Smooth muscle cell (in vitro differentiated cells): ENCODE measurements around the gene STAT3. TPM values are rescaled to one million over a fixed set of nuclear protein-coding genes. Genes with fewer than 3 reads are reported as not detected.

ENCODE experiments used
- DNase-seq: peaks from one replicate; lab custom pipeline; 2025; ENCODE audit not compliant: unreplicated experiment; lab: John Stamatoyannopoulos, UW
- H2AFZ ChIP-seq: fragments of 200-600 bp; sonication (generic); 2 replicates; pipeline ENCODE4 v1.6.0; 2016; ENCODE audit warnings: antibody characterized with exemption, low read depth, mild to moderate bottlenecking
- H3F3A ChIP-seq: fragments of 200-600 bp; sonication (generic); 2 replicates; pipeline ENCODE4 v1.6.0; 2017; ENCODE audit warnings: antibody characterized with exemption, low read depth
- H3K27ac ChIP-seq: fragments of 200-600 bp; sonication (generic); 2 replicates; pipeline ENCODE4 v1.5.1; 2016; ENCODE audit warnings: low read depth, mild to moderate bottlenecking
- H3K27me3 ChIP-seq: fragments of 200-600 bp; sonication (generic); 2 replicates; pipeline ENCODE4 v1.6.1; 2016; ENCODE audit warnings: low read depth, mild to moderate bottlenecking
- H3K36me3 ChIP-seq: fragments of 200-600 bp; sonication (generic); 2 replicates; pipeline ENCODE4 v1.5.1; 2016; ENCODE audit warnings: low read depth
- H3K4me1 ChIP-seq: fragments of 200-600 bp; sonication (generic); 2 replicates; pipeline ENCODE4 v1.5.1; 2016; ENCODE audit warnings: low read depth
- H3K4me2 ChIP-seq: fragments of 200-600 bp; sonication (generic); 2 replicates; pipeline ENCODE4 v1.6.0; 2016; ENCODE audit warnings: mild to moderate bottlenecking
- H3K4me3 ChIP-seq: fragments of 200-600 bp; sonication (generic); 2 replicates; pipeline ENCODE4 v1.5.1; 2016; ENCODE audit warnings: mild to moderate bottlenecking
- H3K79me2 ChIP-seq: fragments of 200-600 bp; sonication (generic); 2 replicates; pipeline ENCODE4 v1.6.0; 2016; ENCODE audit warnings: low read depth, mild to moderate bottlenecking
- H3K9ac ChIP-seq: fragments of 200-600 bp; sonication (generic); 2 replicates; pipeline ENCODE4 v1.6.0; 2016; ENCODE audit warnings: low read depth
- H3K9me3 ChIP-seq: fragments of 200-600 bp; sonication (generic); replicated peaks from 2 replicates; pipeline ENCODE4 v1.5.1; 2016; ENCODE audit warnings: low read depth
- H4K20me1 ChIP-seq: fragments of 200-600 bp; sonication (generic); 2 replicates; pipeline ENCODE4 v1.6.0; 2016; ENCODE audit warnings: low read depth
- CTCF ChIP-seq: fragments of 200-600 bp; sonication (generic); IDR thresholded peaks from 2 replicates; pipeline ENCODE4 v1.5.1; 2017; ENCODE audit warnings: borderline replicate concordance, mild to moderate bottlenecking, antibody characterized with exemption; ENCODE audit not compliant: insufficient read depth, poor library complexity, severe bottlenecking
- WGBS: methylation state at CpG from one replicate; pipeline ENCODE4 v1.1.7; 2016; ENCODE audit warnings: low lambda C conversion rate; 5-methylcytosine and 5-hydroxymethylcytosine counted together
- polyA plus RNA-seq: library from polyadenylated mRNA; unstranded; fragments of >200 nt; fragmentation: Nextera tagmentation; extraction: Ambion mirVana; gene quantifications from 2 replicates; pipeline ENCODE4 v1.2.1, GENCODE V29; 2016
- total RNA-seq: library from RNA; depleted of rRNA; stranded (reverse); fragments of >200 nt; gene quantifications from 2 replicates; pipeline ENCODE4 v1.2.3, GENCODE V29; 2014

Gene STAT3
- total and polyA plus RNA-seq, 2 experiments from 2014 or later: 85.6 to 87.7 TPM

GRCh38 chr17:42358434-42358833 lies 29.8 kb downstream of the STAT3 start:
- Histone ChIP-seq H3K4me1 (no peaks in the 10 kb centered on the region), H3K9ac (no peak overlapping the region), H3K27me3 (no peaks in the 10 kb centered on the region), H3K4me2 (no peak overlapping the region), H2AFZ (no peak overlapping the region), H3K9me3 (no peaks in the 10 kb centered on the region), H3F3A (no peaks in the 10 kb centered on the region), H4K20me1 (peaks cover 100% of the 10 kb centered on the region), H3K79me2 (peaks cover 90% of the 10 kb centered on the region), H3K36me3 (peaks cover 2% of the 10 kb centered on the region), H3K4me3 (no peak overlapping the region), H3K27ac (no peak overlapping the region)
- 42% methylated on average over 1 of the region's 1 CpG for WGBS
- DNase-seq: no peak
- TF ChIP-seq CTCF: no peak

- no peak overlapping the region for H2AFZ ChIP-seq
- peak overlapping the region; percentile 62 for H3K27ac ChIP-seq
- DNase-seq: no peak
Measured at GRCh38 chr17:42354956-42355843, 33.0 kb downstream of the STAT3 start.

GRCh38 chr17:42348104-42348503 lies 40.1 kb downstream of the STAT3 start:
- Histone ChIP-seq H3K27me3 (no peaks in the 10 kb centered on the region), H3K4me3 (no peak overlapping the region), H3K9ac (no peak overlapping the region), H3K27ac (peak overlapping the region; percentile 67), H2AFZ (no peak overlapping the region), H4K20me1 (peaks cover 92% of the 10 kb centered on the region), H3F3A (peaks cover 3% of the 10 kb centered on the region), H3K9me3 (no peaks in the 10 kb centered on the region), H3K79me2 (peaks cover 70% of the 10 kb centered on the region), H3K36me3 (peaks cover 15% of the 10 kb centered on the region), H3K4me1 (peaks cover 15% of the 10 kb centered on the region), H3K4me2 (no peak overlapping the region)
- no peak for DNase-seq
- WGBS: 98% methylated on average over 3 of the region's 3 CpGs
- no peak for TF ChIP-seq CTCF

More at GRCh38 chr17:42354956-42355843, 33.0 kb downstream of the STAT3 start:
- Histone ChIP-seq H3K4me1 (no peaks in the 10 kb centered on the region), H3F3A (no peaks in the 10 kb centered on the region), H3K4me3 (no peak overlapping the region), H3K79me2 (peaks cover 90% of the 10 kb centered on the region), H4K20me1 (peaks cover 100% of the 10 kb centered on the region), H3K9me3 (no peaks in the 10 kb centered on the region), H3K36me3 (peaks cover 2% of the 10 kb centered on the region), H3K4me2 (peak overlapping the region; percentile 47), H3K9ac (no peak overlapping the region), H3K27me3 (no peaks in the 10 kb centered on the region)
- 61% methylated on average over 3 of the region's 3 CpGs for WGBS
- TF ChIP-seq CTCF: no peak
